Suprapubic skin (tissue), 4 donors: ENCODE results near the gene APBA3. TPM values are rescaled to one million over a fixed set of nuclear protein-coding genes. Genes with fewer than 3 reads are reported as not detected.

Source experiments
- DNase-seq, 2 donors: peaks; one replicate each; pipeline ENCODE4 v3.0.0-alpha.2; 2019; ENCODE audit warnings: low spot score in 2 of 2
- H3K27ac ChIP-seq: fragments of 200-600 bp; sonication (generic); one replicate; pipeline ENCODE4 v1.5.1; 2019
- H3K27me3 ChIP-seq: fragments of 200-600 bp; sonication (generic); one replicate; pipeline ENCODE4 v1.5.1; 2019
- H3K36me3 ChIP-seq: fragments of 200-600 bp; sonication (generic); one replicate; pipeline ENCODE4 v1.5.1; 2019
- H3K4me1 ChIP-seq: fragments of 200-600 bp; sonication (generic); one replicate; pipeline ENCODE4 v1.5.1; 2019
- H3K4me3 ChIP-seq: fragments of 200-600 bp; sonication (generic); one replicate; pipeline ENCODE4 v1.5.1; 2019; ENCODE audit warnings: mild to moderate bottlenecking
- H3K9me3 ChIP-seq: fragments of 200-600 bp; sonication (generic); one replicate; pipeline ENCODE4 v1.5.1; 2019
- EP300 ChIP-seq: sonication (generic); formaldehyde crosslinking; IDR thresholded peaks from one replicate; pipeline ENCODE4 v1.6.1; 2017; ENCODE audit warnings: antibody characterized with exemption
- POLR2A ChIP-seq, 2 donors: fragments of 450-650 bp; IDR thresholded peaks; one replicate each; pipeline ENCODE4 v1.6.1; 2017; ENCODE audit warnings: antibody characterized with exemption in 2 of 2, mild to moderate bottlenecking in 2 of 2, moderate library complexity in 2 of 2
- POLR2AphosphoS5 ChIP-seq, 3 donors: sonication (generic); formaldehyde crosslinking; IDR thresholded peaks; one replicate each; pipeline ENCODE4 v1.6.1; 2017; ENCODE audit warnings: antibody characterized with exemption in 3 of 3
- WGBS: methylation state at CpG from one replicate; pipeline ENCODE4 v1.1.5; 2018; 5-methylcytosine and 5-hydroxymethylcytosine counted together
- total RNA-seq, 4 donors: library from RNA; depleted of rRNA; stranded (reverse); fragments of >200 nt; gene quantifications; one replicate each; pipeline ENCODE4 v1.1.0, GENCODE V29; 2016
- TF ChIP-seq, protein P1 (sequence below), 2 donors: fragments of 200-600 bp in 1 of 2; fragments of 450-650 bp in 1 of 2; sonication (generic) in 1 of 2; IDR thresholded peaks; one replicate each; pipeline ENCODE4 v1.5.1; 2016 to 2019; ENCODE audit warnings: antibody characterized with exemption in 2 of 2, mild to moderate bottlenecking in 1 of 2, moderate library complexity in 1 of 2

Gene APBA3
- total RNA-seq, 4 donors from 2014 or later: 19.8 to 55.0 (median 25.8) TPM

DNA sequence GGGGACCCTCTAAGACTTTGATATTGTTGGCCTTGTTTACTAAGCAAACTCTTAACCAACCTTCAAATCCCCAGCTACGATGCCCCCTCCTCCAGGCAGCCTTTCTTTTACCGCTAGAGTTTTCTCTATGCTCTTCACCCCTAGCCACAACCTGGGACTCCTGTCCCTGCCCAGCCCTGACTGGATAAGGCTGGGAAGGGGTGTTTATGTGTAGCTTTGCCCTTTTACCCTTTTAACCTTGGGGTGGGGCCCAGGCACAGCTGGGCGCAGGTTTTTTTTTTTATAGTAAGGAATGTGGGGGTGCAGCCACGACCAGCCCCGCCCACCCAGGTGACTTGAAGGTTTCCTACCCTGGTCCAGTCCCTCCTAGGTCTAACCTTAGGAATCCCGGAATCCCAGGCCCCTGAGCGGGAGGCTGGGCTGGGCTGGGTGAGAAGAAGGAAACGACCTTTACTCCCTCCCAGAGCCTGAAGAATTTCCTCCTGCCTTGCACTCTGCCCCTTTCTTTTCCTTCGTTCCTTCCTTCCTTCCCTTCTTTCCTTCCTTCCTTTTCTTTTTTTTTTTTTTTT is 41.1 kb downstream of the APBA3 start:
- WGBS: 30% methylated on average over 9 of the region's 9 CpGs

DNA sequence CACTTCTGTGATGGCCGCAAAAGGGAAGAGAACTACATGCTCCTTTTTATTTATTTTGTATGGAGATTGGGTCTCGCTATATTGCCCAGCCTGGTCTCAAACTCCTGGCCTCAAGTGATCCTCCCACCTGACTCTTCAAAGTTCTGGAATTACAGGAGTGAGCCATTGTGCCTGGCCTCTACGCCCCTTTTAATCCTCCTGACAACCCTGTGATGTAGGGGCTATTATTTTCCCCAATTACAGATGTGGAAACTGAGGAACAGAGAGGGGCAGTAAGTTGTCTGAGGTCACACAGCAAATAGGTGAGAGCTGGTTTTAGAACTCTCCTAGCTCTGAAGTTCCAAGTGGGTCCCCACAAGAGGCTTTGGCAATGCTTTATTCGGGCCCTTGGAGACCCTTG is 41.6 kb downstream of the APBA3 start:
- H3K27ac ChIP-seq: no peak overlapping the region
- H3K4me1 ChIP-seq: peaks cover 27% of the 10 kb centered on the region
- no peaks in the 10 kb centered on the region for H3K9me3 ChIP-seq
- 80% methylated on average over 4 of the region's 4 CpGs for WGBS
- no peaks in the 10 kb centered on the region for H3K36me3 ChIP-seq
- DNase-seq: no peak
- peaks cover 58% of the 10 kb centered on the region for H3K27me3 ChIP-seq
- H3K4me3 ChIP-seq: no peak overlapping the region
- TF ChIP-seq POLR2A (IDR thresholded peaks at IDR 0.05): no peak
- TF ChIP-seq, protein P1, sequence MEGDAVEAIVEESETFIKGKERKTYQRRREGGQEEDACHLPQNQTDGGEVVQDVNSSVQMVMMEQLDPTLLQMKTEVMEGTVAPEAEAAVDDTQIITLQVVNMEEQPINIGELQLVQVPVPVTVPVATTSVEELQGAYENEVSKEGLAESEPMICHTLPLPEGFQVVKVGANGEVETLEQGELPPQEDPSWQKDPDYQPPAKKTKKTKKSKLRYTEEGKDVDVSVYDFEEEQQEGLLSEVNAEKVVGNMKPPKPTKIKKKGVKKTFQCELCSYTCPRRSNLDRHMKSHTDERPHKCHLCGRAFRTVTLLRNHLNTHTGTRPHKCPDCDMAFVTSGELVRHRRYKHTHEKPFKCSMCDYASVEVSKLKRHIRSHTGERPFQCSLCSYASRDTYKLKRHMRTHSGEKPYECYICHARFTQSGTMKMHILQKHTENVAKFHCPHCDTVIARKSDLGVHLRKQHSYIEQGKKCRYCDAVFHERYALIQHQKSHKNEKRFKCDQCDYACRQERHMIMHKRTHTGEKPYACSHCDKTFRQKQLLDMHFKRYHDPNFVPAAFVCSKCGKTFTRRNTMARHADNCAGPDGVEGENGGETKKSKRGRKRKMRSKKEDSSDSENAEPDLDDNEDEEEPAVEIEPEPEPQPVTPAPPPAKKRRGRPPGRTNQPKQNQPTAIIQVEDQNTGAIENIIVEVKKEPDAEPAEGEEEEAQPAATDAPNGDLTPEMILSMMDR (IDR thresholded peaks at IDR 0.05): no peak
- TF ChIP-seq POLR2AphosphoS5 (IDR thresholded peaks at IDR 0.05): no peak
- no peak for TF ChIP-seq EP300

More for the DNA sequence above, 41.1 kb downstream of the APBA3 start:
- no peak for DNase-seq
- Histone ChIP-seq H3K36me3 (no peaks in the 10 kb centered on the region), H3K27me3 (peaks cover 62% of the 10 kb centered on the region), H3K27ac (no peak overlapping the region), H3K9me3 (no peaks in the 10 kb centered on the region), H3K4me3 (no peak overlapping the region), H3K4me1 (peaks cover 27% of the 10 kb centered on the region)
- no peak for TF ChIP-seq POLR2AphosphoS5 (IDR thresholded peaks at IDR 0.05)

DNA sequence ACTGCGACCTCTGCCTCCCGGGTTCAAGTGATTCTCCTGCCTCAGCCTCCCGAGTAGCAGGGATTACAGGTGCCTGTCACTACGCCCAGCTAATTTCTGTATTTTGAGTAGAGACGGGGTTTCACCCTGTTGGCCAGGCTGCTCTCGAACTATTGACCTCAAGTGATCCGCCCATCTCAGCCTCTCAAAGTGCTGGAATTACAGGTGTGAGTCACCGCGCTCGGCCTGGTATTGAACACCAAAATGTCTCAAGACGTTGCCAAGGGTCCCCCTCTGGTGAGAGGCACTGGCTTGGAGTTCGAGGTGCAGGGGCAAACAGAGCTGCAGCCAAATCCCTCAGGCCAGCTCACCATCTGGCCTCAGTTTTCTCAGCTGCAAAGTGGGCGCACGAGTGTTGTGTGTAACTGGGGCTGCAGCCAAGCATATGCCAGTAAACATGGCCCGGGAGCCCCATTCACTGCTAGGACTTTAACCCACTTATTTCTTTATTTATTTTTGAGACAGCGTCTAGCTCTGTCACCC is 45.3 kb downstream of the APBA3 start:
- 80% methylated on average over 12 of the region's 16 CpGs for WGBS
- Histone ChIP-seq H3K9me3 (no peaks in the 10 kb centered on the region), H3K36me3 (no peaks in the 10 kb centered on the region)

DNA sequence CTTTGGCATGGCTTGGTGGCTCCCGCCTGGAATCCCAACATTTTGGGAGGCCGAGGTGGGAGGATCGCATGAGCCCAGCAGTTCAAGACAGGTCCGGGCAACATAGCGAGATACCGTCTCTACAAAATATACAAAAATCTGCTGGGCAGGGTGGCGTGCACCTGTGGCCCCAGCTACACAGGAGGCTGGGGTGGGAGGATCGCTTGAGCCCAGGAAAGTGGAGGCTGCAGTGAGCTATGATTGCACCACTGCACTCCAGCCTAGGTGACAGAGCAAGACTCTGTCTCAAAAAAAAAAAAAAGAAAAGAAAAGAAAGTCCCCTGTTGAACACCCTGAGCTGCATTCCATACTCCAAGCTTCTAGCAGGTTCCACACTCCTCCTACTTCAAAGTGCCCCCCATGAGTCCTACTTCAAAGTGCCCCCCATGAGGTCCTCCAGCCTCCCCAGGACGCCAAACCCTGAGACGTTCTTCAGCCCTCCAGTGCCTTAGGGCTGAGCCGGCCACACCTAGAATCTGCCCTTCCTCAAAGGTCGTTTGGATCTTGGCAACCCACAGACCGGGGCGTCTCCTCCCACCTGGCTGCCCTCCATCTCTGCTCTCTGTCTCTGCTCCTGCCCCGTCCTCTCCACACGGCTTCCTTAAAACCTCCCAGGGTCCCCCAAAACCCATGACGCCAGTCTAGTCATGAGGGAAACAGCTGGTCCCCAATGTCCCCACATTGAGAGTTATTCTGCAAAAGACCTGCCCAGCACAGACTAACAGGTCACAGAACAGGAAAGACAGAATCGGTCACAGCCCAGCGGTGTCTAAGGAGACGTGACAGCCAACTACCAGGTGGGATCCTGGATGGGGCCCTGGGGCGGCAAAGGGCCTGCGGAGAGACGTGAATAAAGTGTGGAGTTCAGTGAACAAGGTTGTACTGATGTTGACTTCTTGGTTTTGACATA is 48.6 kb downstream of the APBA3 start:
- Histone ChIP-seq H3K27me3 (peaks cover 7% of the 10 kb centered on the region), H3K4me1 (peaks cover 12% of the 10 kb centered on the region), H3K36me3 (no peaks in the 10 kb centered on the region), H3K27ac (peak overlapping the region; percentile 4), H3K4me3 (no peak overlapping the region), H3K9me3 (no peaks in the 10 kb centered on the region)
- TF ChIP-seq EP300 (no peak), POLR2AphosphoS5 (IDR thresholded peaks at IDR 0.05) (no peak), POLR2A (IDR thresholded peaks at IDR 0.05) (no peak)
- TF ChIP-seq, protein P1 (IDR thresholded peaks at IDR 0.05): no peak
- no peak for DNase-seq
- WGBS: 33% methylated on average over 23 of the region's 23 CpGs

More for the DNA sequence above, 45.3 kb downstream of the APBA3 start:
- TF ChIP-seq POLR2A (IDR thresholded peaks at IDR 0.05) (no peak), POLR2AphosphoS5 (IDR thresholded peaks at IDR 0.05) (no peak), EP300 (no peak)
- TF ChIP-seq, protein P1 (IDR thresholded peaks at IDR 0.05): no peak
- Histone ChIP-seq H3K4me3 (no peak overlapping the region), H3K27ac (no peak overlapping the region), H3K27me3 (peaks cover 29% of the 10 kb centered on the region), H3K4me1 (peaks cover 18% of the 10 kb centered on the region)
- no peak for DNase-seq

DNA sequence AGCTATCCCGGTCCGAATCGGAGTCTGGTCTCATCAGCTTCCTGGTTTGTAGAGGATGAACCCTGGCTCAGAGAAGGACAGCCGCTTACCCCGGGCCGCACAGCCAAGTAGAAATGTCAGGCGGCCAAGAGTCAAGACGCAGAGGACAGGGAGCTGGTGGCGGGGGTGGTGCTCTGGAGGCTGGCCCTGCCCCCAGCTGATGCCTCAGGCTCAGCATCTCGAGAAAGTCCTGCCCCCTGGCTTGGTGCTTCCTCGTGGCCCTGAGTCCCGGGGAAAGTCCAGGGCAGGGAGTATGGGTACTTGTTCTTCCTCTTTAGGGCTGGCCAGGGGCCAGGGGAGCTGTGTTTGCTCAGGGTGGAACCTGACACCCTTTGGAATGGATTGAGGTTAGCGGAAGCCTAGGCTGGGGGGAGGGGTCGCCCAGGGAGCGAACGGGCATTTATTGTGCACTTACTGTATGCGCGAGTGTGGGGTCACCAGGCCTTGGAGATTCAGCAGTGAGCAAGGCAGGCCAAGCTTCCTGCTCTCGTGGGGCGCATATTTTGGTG is 51.2 kb downstream of the APBA3 start:
- Histone ChIP-seq H3K9me3 (no peaks in the 10 kb centered on the region), H3K4me1 (peaks cover 12% of the 10 kb centered on the region), H3K36me3 (no peaks in the 10 kb centered on the region), H3K27me3 (peaks cover 15% of the 10 kb centered on the region), H3K27ac (no peak overlapping the region), H3K4me3 (no peak overlapping the region)
- 48% methylated on average over 19 of the region's 20 CpGs for WGBS
- peak in 1 of 2 donors; percentile 85 for DNase-seq
- TF ChIP-seq, protein P1 (IDR thresholded peaks at IDR 0.05): no peak
- TF ChIP-seq POLR2AphosphoS5 (IDR thresholded peaks at IDR 0.05) (no peak), EP300 (no peak), POLR2A (IDR thresholded peaks at IDR 0.05) (no peak)
